Activated CD8-positive, alpha-beta T cell treated with anti-CD3 and anti-CD28 coated beads for 36 hours (primary cell): ENCODE data around the gene ECSIT. TPM values are rescaled to one million over a fixed set of nuclear protein-coding genes. Genes with fewer than 3 reads are reported as not detected.

Experiments
- ATAC-seq: fragments of 200-7000 bp; cut with Tn5 transposase; one replicate; pipeline ENCODE4 v1.10.0; 2021; ENCODE audit warnings: mild to moderate bottlenecking, moderate library complexity
- CTCF ChIA-PET: fragments of 350-600 bp; sonication (Branson Sonifier 250); formaldehyde crosslinking; loops from one replicate; lab custom pipeline; 2021; ENCODE audit warnings: antibody characterized with exemption; lab: Charles Lee
- POLR2A ChIA-PET: fragments of 350-600 bp; sonication (Branson Sonifier 250); formaldehyde crosslinking; loops from one replicate; lab custom pipeline; 2021; ENCODE audit warnings: antibody characterized with exemption; lab: Charles Lee
- DNase-seq: peaks from one replicate; pipeline ENCODE4 v3.0.0-alpha.2; 2020
- H3K27ac Mint-ChIP-seq: one replicate; pipeline ENCODE4 v1.8.0; 2021; ENCODE audit warnings: mild to moderate bottlenecking, mixed read lengths
- H3K27me3 Mint-ChIP-seq: one replicate; pipeline ENCODE4 v1.8.0; 2021; ENCODE audit warnings: mixed read lengths
- H3K36me3 Mint-ChIP-seq: one replicate; pipeline ENCODE4 v1.8.0; 2021; ENCODE audit warnings: low read depth, mixed read lengths
- H3K4me1 Mint-ChIP-seq: one replicate; pipeline ENCODE4 v1.8.0; 2021; ENCODE audit warnings: low read depth, mixed read lengths
- H3K4me3 Mint-ChIP-seq: one replicate; pipeline ENCODE4 v1.8.0; 2021; ENCODE audit warnings: mild to moderate bottlenecking, moderate library complexity, mixed read lengths
- H3K9me3 Mint-ChIP-seq: one replicate; pipeline ENCODE4 v1.8.0; 2021; ENCODE audit warnings: mixed read lengths
- CTCF ChIP-seq: fragments of 200-600 bp; IDR thresholded peaks from one replicate; pipeline ENCODE4 v1.8.0; 2022; ENCODE audit warnings: antibody characterized with exemption, mild to moderate bottlenecking
- intact Hi-C: fragments of 100-400 bp; cut with micrococcal nuclease; formaldehyde crosslinking; loops from one replicate; pipeline ENCODE4 v1.10.0; 2022
- microRNA-seq: library from miRNA; unstranded; fragments of <30 nt; microRNA quantifications from one replicate; pipeline ENCODE4 v1.2.0, GENCODE V29; 2022; ENCODE audit warnings: borderline microRNAs expressed, borderline replicate concordance
- total RNA-seq, 2 experiments: library from RNA; stranded (reverse); gene quantifications; one replicate each; pipeline ENCODE4 v1.2.3, GENCODE V29; 2021

Gene ECSIT
- total RNA-seq, 2 experiments from 2014 or later: 51.2 to 53.9 TPM

GRCh38 chr19:11458236-11458900 lies 70.6 kb downstream of the ECSIT start:
- Mint-ChIP-seq H3K27me3 (no peaks in the 10 kb centered on the region), H3K27ac (no peak overlapping the region), H3K36me3 (no peaks in the 10 kb centered on the region), H3K4me3 (no peak overlapping the region), H3K9me3 (no peaks in the 10 kb centered on the region), H3K4me1 (no peaks in the 10 kb centered on the region)
- no peak for ATAC-seq
- intact Hi-C loops: no loop called here
- ChIA-PET CTCF (no interaction called here), POLR2A (no interaction called here)
- no peak for DNase-seq
- no peak for TF ChIP-seq CTCF

- CTCF ChIA-PET: no interaction called here
Measured at GRCh38 chr19:11457831-11458230, 71.1 kb downstream of the ECSIT start.

GRCh38 chr19:11457115-11457514 lies 71.8 kb downstream of the ECSIT start:
- CTCF ChIA-PET: no interaction called here
- Mint-ChIP-seq H3K27ac (no peak overlapping the region), H3K4me3 (no peak overlapping the region), H3K9me3 (no peaks in the 10 kb centered on the region), H3K36me3 (no peaks in the 10 kb centered on the region), H3K4me1 (no peaks in the 10 kb centered on the region), H3K27me3 (no peaks in the 10 kb centered on the region)
- intact Hi-C loops: no loop called here
- no peak for TF ChIP-seq CTCF
- ATAC-seq (no peak), DNase-seq (no peak)
- POLR2A ChIA-PET: no interaction called here

More at GRCh38 chr19:11457831-11458230, 71.1 kb downstream of the ECSIT start:
- intact Hi-C loops: no loop called here
- H3K9me3 Mint-ChIP-seq: no peaks in the 10 kb centered on the region
- no peak overlapping the region for H3K4me3 Mint-ChIP-seq
- no peaks in the 10 kb centered on the region for H3K36me3 Mint-ChIP-seq
- H3K27ac Mint-ChIP-seq: no peak overlapping the region
- DNase-seq (no peak), ATAC-seq (no peak)
- POLR2A ChIA-PET: no interaction called here
- TF ChIP-seq CTCF: no peak
- H3K4me1 Mint-ChIP-seq: no peaks in the 10 kb centered on the region
- H3K27me3 Mint-ChIP-seq: no peaks in the 10 kb centered on the region

GRCh38 chr19:11456659-11457058 lies 72.3 kb downstream of the ECSIT start:
- Mint-ChIP-seq H3K9me3 (no peaks in the 10 kb centered on the region), H3K4me1 (no peaks in the 10 kb centered on the region), H3K27ac (no peak overlapping the region), H3K27me3 (no peaks in the 10 kb centered on the region), H3K36me3 (no peaks in the 10 kb centered on the region), H3K4me3 (no peak overlapping the region)
- ATAC-seq: no peak
- TF ChIP-seq CTCF: no peak
- intact Hi-C loops: no loop called here
- ChIA-PET CTCF (interaction anchor here (1.1 kb wide), 1 partner anchor 26 kb away, joined by 3 read pairs; no protein-coding TSS in a partner anchor), POLR2A (no interaction called here)
- DNase-seq: no peak

Small RNAs within 50 kb of the gene (microRNA-seq; reads per million reads assigned to microRNA genes)
- gene MIR7974: 45.1 reads per million, percentile 56 among the genes with 10 or more reads in this experiment

Other genes with a start within 250 kb of the ECSIT start
- not detected for gene TSPAN16, start 233.0 kb downstream of the ECSIT start, total RNA-seq
- 1 to 10 TPM; 6.7 to 7.0 TPM for gene RAB3D, start 189.5 kb downstream of the ECSIT start, total RNA-seq
- gene TMEM205, start 182.9 kb downstream of the ECSIT start, total RNA-seq: 10 to 100 TPM; 24.3 to 25.6 TPM
- gene CCDC159, start 182.6 kb downstream of the ECSIT start, total RNA-seq: 10 to 100 TPM in 1 of 2 experiments, 1 to 10 TPM in 1; 9.7 to 10.5 TPM
- gene PLPPR2, start 173.7 kb downstream of the ECSIT start, total RNA-seq: 1 to 10 TPM; 1.2 to 1.8 TPM
- 1 to 10 TPM; 1.5 to 1.8 TPM for gene SWSAP1, start 154.5 kb downstream of the ECSIT start, total RNA-seq
- gene EPOR, start 144.8 kb downstream of the ECSIT start, total RNA-seq: 1 to 10 TPM; 7.0 to 9.8 TPM
- not detected for gene RGL3, start 109.8 kb downstream of the ECSIT start, total RNA-seq
- under 1 TPM; 0.47 to 0.70 TPM for gene ODAD3, start 94.0 kb downstream of the ECSIT start, total RNA-seq
- 100 to 1,000 TPM; 207 to 211 TPM for gene PRKCSH, start 93.5 kb downstream of the ECSIT start, total RNA-seq
- gene ELAVL3, start 48.1 kb downstream of the ECSIT start, total RNA-seq: not detected
- 10 to 100 TPM; 11.1 to 14.7 TPM for gene ZNF653, start 23.3 kb downstream of the ECSIT start, total RNA-seq
- gene CNN1, start 9.7 kb upstream of the ECSIT start, total RNA-seq: not detected
- gene ELOF1, start 30.1 kb upstream of the ECSIT start, total RNA-seq: 10 to 100 TPM; 41.3 to 45.7 TPM
- gene ACP5, start 48.5 kb upstream of the ECSIT start, total RNA-seq: 1 to 10 TPM; 4.7 to 6.2 TPM
- 1 to 10 TPM; 6.1 to 6.5 TPM for gene ZNF627, start 68.3 kb upstream of the ECSIT start, total RNA-seq
- 1 to 10 TPM; 3.3 to 3.9 TPM for gene ZNF823, start 209.8 kb upstream of the ECSIT start, total RNA-seq
- 1 to 10 TPM; 3.6 to 4.3 TPM for gene ZNF441, start 237.9 kb upstream of the ECSIT start, total RNA-seq